Skeletal muscle tissue (tissue), 4 donors: ENCODE data around the gene BCL10. TPM values are rescaled to one million over a fixed set of nuclear protein-coding genes. Genes with fewer than 3 reads are reported as not detected.
A peak's percentile ranks its signal among the peaks of the same experiment; 100 is the strongest.

Experiments
- H3K27ac ChIP-seq: one replicate; pipeline ENCODE4 v1.7.0; 2013; ENCODE audit warnings: mild to moderate bottlenecking, low read depth, low read length, inconsistent platforms
- H3K27me3 ChIP-seq, 3 donors: one replicate each; pipeline ENCODE4 v1.7.0; 2013; ENCODE audit warnings: low read length in 3 of 3; ENCODE audit not compliant: control insufficient read depth in 3 of 3, insufficient read depth in 3 of 3
- H3K36me3 ChIP-seq, 3 donors: one replicate each; pipeline ENCODE4 v1.7.0; 2013; ENCODE audit warnings: low read length in 3 of 3; ENCODE audit not compliant: control insufficient read depth in 3 of 3, insufficient read depth in 3 of 3
- H3K4me1 ChIP-seq, 3 donors: one replicate each; pipeline ENCODE4 v1.7.0; 2013; ENCODE audit warnings: low read length in 3 of 3, mild to moderate bottlenecking in 3 of 3; ENCODE audit not compliant: control insufficient read depth in 3 of 3, insufficient read depth in 3 of 3
- H3K4me3 ChIP-seq, 3 donors: one replicate each; pipeline ENCODE4 v1.7.0; 2013; ENCODE audit warnings: low read length in 3 of 3
- H3K9ac ChIP-seq, 3 donors: one replicate each; pipeline ENCODE4 v1.7.0; 2013; ENCODE audit warnings: low read length in 3 of 3, mild to moderate bottlenecking in 3 of 3, moderate library complexity in 2 of 3, low read depth in 1 of 3
- H3K9me3 ChIP-seq, 3 donors: one replicate each; pipeline ENCODE4 v1.7.0; 2013; ENCODE audit warnings: low read length in 3 of 3; ENCODE audit not compliant: control insufficient read depth in 3 of 3
- total RNA-seq: library from RNA; depleted of rRNA; stranded (reverse); fragments of >200 nt; gene quantifications from one replicate; pipeline ENCODE4 v1.2.3, GENCODE V29; 2014
- donor health status: Osteomylitis.

Gene BCL10
- total RNA-seq, 1 donor from 2014 or later = 15.7 TPM

- H3K4me3 ChIP-seq = no peak overlapping the region
- H3K4me1 ChIP-seq = no peaks in the 10 kb centered on the region
- no peak overlapping the region for H3K27ac ChIP-seq
- H3K9me3 ChIP-seq = no peaks in the 10 kb centered on the region
- H3K9ac ChIP-seq = no peak overlapping the region
- no peaks in the 10 kb centered on the region for H3K36me3 ChIP-seq
- H3K27me3 ChIP-seq = no peaks in the 10 kb centered on the region
Observed at GRCh38 chr1:85289207-85289847, 12.9 kb upstream of the BCL10 start.

- no peaks in the 10 kb centered on the region for H3K27me3 ChIP-seq
- H3K36me3 ChIP-seq = no peaks in the 10 kb centered on the region
- H3K9me3 ChIP-seq = no peaks in the 10 kb centered on the region
- peaks cover 0 to 3% (median 0%) of the 10 kb centered on the region in 3 donors for H3K4me1 ChIP-seq
- H3K27ac ChIP-seq = no peak overlapping the region
- H3K9ac ChIP-seq = no peak overlapping the region
- no peak overlapping the region for H3K4me3 ChIP-seq
Observed at GRCh38 chr1:85284202-85284601, 7.8 kb upstream of the BCL10 start.

- Histone ChIP-seq H3K4me1 (peaks cover 0 to 8% (median 0%) of the 10 kb centered on the region in 3 donors), H3K27ac (no peak overlapping the region), H3K9ac (no peak overlapping the region)
Observed at GRCh38 chr1:85283475-85284199, 7.2 kb upstream of the BCL10 start.

GRCh38 chr1:85282424-85282823 is 6.0 kb upstream of the BCL10 start:
- H3K4me3 ChIP-seq = no peak overlapping the region
- H3K9me3 ChIP-seq = no peaks in the 10 kb centered on the region
- H3K9ac ChIP-seq = no peak overlapping the region
- no peak overlapping the region for H3K27ac ChIP-seq
- H3K4me1 ChIP-seq = peaks cover 0 to 8% (median 0%) of the 10 kb centered on the region in 3 donors
- H3K36me3 ChIP-seq = no peaks in the 10 kb centered on the region
- no peaks in the 10 kb centered on the region for H3K27me3 ChIP-seq

More at GRCh38 chr1:85283475-85284199, 7.2 kb upstream of the BCL10 start:
- H3K9me3 ChIP-seq = no peaks in the 10 kb centered on the region
- no peak overlapping the region for H3K4me3 ChIP-seq
- no peaks in the 10 kb centered on the region for H3K27me3 ChIP-seq
- H3K36me3 ChIP-seq = no peaks in the 10 kb centered on the region

- Histone ChIP-seq H3K27me3 (no peaks in the 10 kb centered on the region), H3K27ac (no peak overlapping the region), H3K4me3 (no peak overlapping the region), H3K9ac (no peak overlapping the region), H3K9me3 (no peaks in the 10 kb centered on the region), H3K4me1 (peaks cover 3 to 14% (median 3%) of the 10 kb centered on the region in 3 donors), H3K36me3 (no peaks in the 10 kb centered on the region)
Observed at GRCh38 chr1:85280636-85281035, 4.2 kb upstream of the BCL10 start.

- Histone ChIP-seq H3K9me3 (no peaks in the 10 kb centered on the region), H3K36me3 (no peaks in the 10 kb centered on the region), H3K9ac (no peak overlapping the region), H3K27me3 (no peaks in the 10 kb centered on the region), H3K4me3 (no peak overlapping the region), H3K4me1 (peaks cover 11 to 24% (median 13%) of the 10 kb centered on the region in 3 donors), H3K27ac (peak overlapping the region; percentile 59)
Observed at GRCh38 chr1:85279458-85280080, 3.1 kb upstream of the BCL10 start.

GRCh38 chr1:85278853-85279314 is 2.5 kb upstream of the BCL10 start:
- peak overlapping the region; percentile 59 for H3K27ac ChIP-seq
- no peaks in the 10 kb centered on the region for H3K36me3 ChIP-seq
- no peak overlapping the region for H3K9ac ChIP-seq
- H3K9me3 ChIP-seq = no peaks in the 10 kb centered on the region
- no peaks in the 10 kb centered on the region for H3K27me3 ChIP-seq
- no peak overlapping the region for H3K4me3 ChIP-seq
- peaks cover 13 to 30% (median 16%) of the 10 kb centered on the region in 3 donors for H3K4me1 ChIP-seq

GRCh38 chr1:85277802-85278201 is 1.4 kb upstream of the BCL10 start:
- Histone ChIP-seq H3K36me3 (peaks cover 0 to 2% (median 0%) of the 10 kb centered on the region in 3 donors), H3K4me3 (no peak overlapping the region), H3K27me3 (no peaks in the 10 kb centered on the region), H3K9me3 (no peaks in the 10 kb centered on the region), H3K27ac (no peak overlapping the region), H3K9ac (no peak overlapping the region), H3K4me1 (peaks cover 15 to 32% (median 19%) of the 10 kb centered on the region in 3 donors)

GRCh38 chr1:85276978-85277639 is 677 bp upstream of the BCL10 start:
- Histone ChIP-seq H3K9ac (peak overlapping the region; percentile 58 to 93 (median 84)), H3K4me3 (peak overlapping the region; percentile 90 to 99 (median 97)), H3K27me3 (no peaks in the 10 kb centered on the region), H3K36me3 (peaks cover 0 to 2% (median 0%) of the 10 kb centered on the region in 3 donors), H3K27ac (peak overlapping the region; percentile 96), H3K9me3 (no peaks in the 10 kb centered on the region), H3K4me1 (peaks cover 15 to 32% (median 19%) of the 10 kb centered on the region in 3 donors)
